Fibroblast of skin of right quadriceps (primary cell): ENCODE data around the gene MBD3.
A peak's percentile ranks its signal among the peaks of the same experiment; 100 is the strongest.
"Not testable (repeated sequence)": the region's sequence is repeated elsewhere in the genome, so short reads cannot be mapped to it uniquely, and the experiment has no call there.

Experiments used
- DNase-seq: peaks from one replicate; pipeline ENCODE4 v3.0.0-alpha.2; 2013

MBD3 gene

GRCh38 chr19:1592755-1593500, at the start of gene MBD3:
Gene MBD3, minus strand, starts transcription at chr19:1592865. Its CDS starts 234 bp downstream, at chr19:1592631.
- DNase-seq, result peak; percentile 91

- not testable (repeated sequence) for DNase-seq
These were observed 48.3 kb upstream of the MBD3 start for GRCh38 chr19:1640893-1641448.

GRCh38 chr19:1636325-1637236, 43.9 kb upstream of the MBD3 start:
- no peak for DNase-seq

- DNase-seq, result no peak
These were observed 42.2 kb upstream of the MBD3 start for GRCh38 chr19:1634938-1635243.

- no peak for DNase-seq
These were observed 41.7 kb upstream of the MBD3 start for GRCh38 chr19:1634242-1634937.

GRCh38 chr19:1633269-1633826, 40.7 kb upstream of the MBD3 start:
- no peak for DNase-seq

- DNase-seq, result no peak
These were observed 40.0 kb upstream of the MBD3 start for GRCh38 chr19:1632462-1633268.

GRCh38 chr19:1631557-1632100, 39.0 kb upstream of the MBD3 start:
- no peak for DNase-seq

GRCh38 chr19:1630811-1631210, 38.1 kb upstream of the MBD3 start:
- DNase-seq, result no peak

GRCh38 chr19:1630012-1630411, 37.3 kb upstream of the MBD3 start:
- no peak for DNase-seq

GRCh38 chr19:1629256-1629808, 36.7 kb upstream of the MBD3 start:
- DNase-seq, result no peak

- DNase-seq, result no peak
These were observed 34.5 kb upstream of the MBD3 start for GRCh38 chr19:1627194-1627593.

GRCh38 chr19:1626417-1627010, 33.8 kb upstream of the MBD3 start:
- DNase-seq, result no peak

- DNase-seq, result peak; percentile 45
These were observed 31.8 kb upstream of the MBD3 start for GRCh38 chr19:1624458-1624857.

- no peak for DNase-seq
These were observed 29.9 kb upstream of the MBD3 start for GRCh38 chr19:1622541-1622940.

GRCh38 chr19:1622007-1622406, 29.3 kb upstream of the MBD3 start:
- no peak for DNase-seq

- DNase-seq, result no peak
These were observed 28.9 kb upstream of the MBD3 start for GRCh38 chr19:1621574-1621973.

- DNase-seq, result no peak
These were observed 28.4 kb upstream of the MBD3 start for GRCh38 chr19:1621021-1621420.

- DNase-seq, result no peak
These were observed 27.8 kb upstream of the MBD3 start for GRCh38 chr19:1620502-1620901.

GRCh38 chr19:1619703-1620102, 27.0 kb upstream of the MBD3 start:
- DNase-seq, result no peak

GRCh38 chr19:1619094-1619439, 26.4 kb upstream of the MBD3 start:
- DNase-seq, result no peak
